Anterior cingulate cortex (tissue), 58 donors: ENCODE measurements around the gene PHF23.

ENCODE experiments used
- DNase-seq, 58 donors: peaks; one replicate each; lab custom pipeline; 2025; lab: John Stamatoyannopoulos, UW

Gene PHF23

DNA sequence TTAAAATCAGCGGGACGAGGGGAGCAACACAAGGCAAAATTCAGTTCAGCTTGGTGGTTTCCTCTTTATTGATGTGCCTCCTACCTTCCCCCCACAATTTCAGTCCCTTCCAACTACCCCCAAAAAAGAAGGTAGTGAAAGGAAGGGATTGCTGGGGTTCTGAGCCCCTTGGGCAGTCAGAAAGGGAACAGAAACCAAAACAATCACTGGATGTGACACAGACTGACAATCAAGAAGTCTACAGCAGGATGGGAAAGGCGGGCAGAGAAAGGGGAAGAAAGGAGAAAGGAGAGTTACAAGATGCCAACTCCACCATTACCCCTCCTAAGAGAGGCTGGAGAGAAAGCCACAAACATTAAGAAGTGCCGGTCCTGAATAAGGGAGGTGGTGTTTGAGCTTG, 1.1 kb upstream of the PHF23 start:
- DNase-seq, result peak in 1 of 58 donors; percentile 43

- peak in 1 of 58 donors; percentile 35 for DNase-seq
Measured at GRCh38 chr17:7238420-7239090, 702 bp downstream of the PHF23 start.

DNA sequence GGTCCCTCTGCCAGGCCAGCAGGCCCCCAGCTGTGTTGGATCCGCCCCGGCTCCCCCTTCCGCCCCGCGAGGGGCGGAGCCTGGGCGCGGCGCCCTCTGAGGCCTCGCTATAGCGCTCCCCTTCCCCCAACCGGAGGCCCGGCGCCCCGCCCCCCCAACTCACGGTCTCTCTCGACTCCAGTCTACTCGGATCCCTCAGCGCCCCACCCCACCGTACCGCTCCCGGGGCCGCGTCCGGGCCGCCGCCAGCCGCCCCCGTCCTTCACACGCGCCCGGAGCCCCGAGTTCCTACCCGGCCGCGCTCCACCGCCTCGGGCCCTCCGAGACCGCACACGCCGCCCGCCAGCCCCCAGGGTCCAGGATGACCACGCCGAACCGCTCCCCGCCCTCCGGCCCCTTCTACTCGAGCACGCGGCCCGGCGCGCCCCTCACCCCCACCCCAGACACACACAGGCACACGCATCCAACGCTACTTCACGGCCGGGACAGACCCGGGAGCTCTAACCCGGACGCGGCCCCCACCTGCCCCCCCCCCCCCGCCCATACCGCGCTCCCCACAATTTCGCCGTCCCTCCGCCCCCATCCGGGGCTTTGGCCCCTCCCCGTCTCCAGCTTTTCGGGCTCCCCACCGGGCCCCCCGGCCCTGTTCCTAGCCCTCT, 1.4 kb downstream of the PHF23 start:
- DNase-seq, result peak in 44 of 58 donors; percentile 29 to 81 (median 51)

- DNase-seq, result no peak
Measured at GRCh38 chr17:7237266-7237760, 1.9 kb downstream of the PHF23 start.

DNA sequence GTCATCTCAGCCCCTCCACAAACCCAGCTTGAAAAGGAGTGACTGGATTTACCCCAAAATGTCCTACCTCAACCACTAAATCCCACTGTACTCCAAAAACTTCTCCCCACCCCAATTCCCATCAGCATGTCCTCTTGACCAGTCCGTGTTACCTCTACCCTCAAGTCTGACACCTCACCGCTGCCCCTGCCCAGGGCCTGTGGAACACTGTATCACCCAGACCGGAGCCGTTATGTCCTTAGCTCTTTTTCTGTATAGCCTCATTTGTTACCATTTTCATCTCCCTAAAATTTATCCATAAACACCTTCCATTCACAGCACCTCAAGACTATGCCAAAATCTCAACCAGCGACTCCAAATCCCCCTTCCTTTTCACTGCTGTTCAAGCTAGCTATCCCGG, 2.4 kb downstream of the PHF23 start:
- no peak for DNase-seq

- DNase-seq, result no peak
Measured at GRCh38 chr17:7235693-7236665, 3.3 kb downstream of the PHF23 start.

DNA sequence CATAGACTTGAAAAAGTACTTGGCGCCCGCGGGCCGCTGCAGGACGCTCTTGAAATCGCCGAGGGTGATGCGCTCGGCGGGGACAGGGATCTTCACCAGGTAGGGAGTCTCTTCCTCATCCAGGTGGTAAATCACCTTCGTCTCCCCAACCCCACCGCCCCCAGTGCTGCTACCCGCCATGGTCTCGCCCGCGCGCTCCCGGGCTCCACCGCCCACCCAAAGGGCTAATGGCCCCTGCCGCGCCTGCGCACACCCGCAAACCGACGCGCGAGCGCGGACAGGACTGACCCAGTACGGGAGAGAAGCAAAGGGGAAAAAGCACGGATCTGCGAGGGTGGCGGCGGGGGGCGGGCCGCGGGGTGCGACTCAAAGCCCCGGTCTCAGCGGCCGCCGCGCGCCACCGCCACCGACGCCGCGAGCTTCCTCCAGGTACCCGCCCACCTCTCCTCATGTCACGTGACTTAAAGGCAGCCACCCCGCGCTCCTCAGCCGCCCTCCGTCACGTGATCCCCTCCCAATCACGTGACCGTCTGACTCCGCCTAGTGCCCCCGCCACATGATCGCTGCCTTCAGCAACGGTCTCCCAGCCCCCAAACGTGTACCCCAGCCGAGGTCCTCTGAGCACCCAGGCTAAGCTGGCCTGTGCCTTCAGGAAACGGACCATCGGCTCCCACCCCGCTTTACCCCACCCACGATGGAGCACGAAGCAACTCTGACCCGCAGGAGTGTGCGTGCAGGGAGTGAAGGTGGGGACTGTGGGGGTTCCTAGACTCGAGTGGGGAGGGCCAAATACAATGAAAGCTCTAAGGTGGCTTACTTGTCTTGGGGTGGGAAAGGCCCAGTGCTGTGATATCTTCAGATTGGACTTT, 4.9 kb downstream of the PHF23 start, which contains the start of gene DVL2:
DVL2 (minus strand) TSS at position 435 of the 869 bp plus-strand sequence; CDS start at position 180, 255 bp downstream.
- peak; percentile 58 to 97 (median 94) for DNase-seq

GRCh38 chr17:7233701-7234082, 5.6 kb downstream of the PHF23 start:
- DNase-seq, result no peak

DNA sequence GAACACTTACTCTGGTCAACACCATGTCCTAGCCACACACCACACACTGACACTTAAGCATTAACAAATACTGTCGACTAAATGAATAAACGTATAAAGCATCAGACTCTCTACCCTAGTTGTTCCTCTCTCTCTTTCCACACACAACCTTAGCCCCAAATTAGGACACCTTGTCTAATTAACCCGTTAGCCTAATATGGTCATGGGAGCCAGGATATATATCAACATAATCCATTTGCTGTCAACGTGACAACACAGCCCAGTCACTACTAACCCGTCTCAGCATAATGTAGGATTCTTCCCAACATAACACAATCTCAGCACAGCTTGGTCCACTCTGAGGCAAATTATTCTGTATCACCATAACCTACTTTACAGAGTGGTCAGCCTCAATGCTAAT, 7.1 kb downstream of the PHF23 start:
- DNase-seq, result no peak

DNA sequence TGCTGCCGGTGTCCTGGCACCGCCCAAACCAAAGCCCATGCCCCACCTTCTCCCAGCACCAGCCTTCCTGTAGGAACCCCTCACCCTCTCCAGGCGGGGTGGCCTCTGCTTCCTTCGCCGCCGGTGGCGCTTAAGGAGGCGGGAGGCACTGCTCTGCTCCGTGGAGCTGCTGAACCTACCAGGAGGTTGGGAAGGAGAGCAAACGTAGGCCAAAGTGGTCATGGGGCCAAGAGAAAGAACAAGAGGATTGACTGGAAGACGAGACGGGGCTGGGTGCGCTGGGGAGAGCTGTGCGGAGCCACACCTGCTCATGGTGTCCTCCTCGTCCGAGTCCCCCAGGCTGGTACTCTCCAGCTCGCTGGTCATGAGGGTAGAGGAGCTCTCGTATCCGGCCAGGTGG, 9.8 kb downstream of the PHF23 start:
- DNase-seq, result no peak

GRCh38 chr17:7228920-7229319, 10.3 kb downstream of the PHF23 start:
- no peak for DNase-seq

DNA sequence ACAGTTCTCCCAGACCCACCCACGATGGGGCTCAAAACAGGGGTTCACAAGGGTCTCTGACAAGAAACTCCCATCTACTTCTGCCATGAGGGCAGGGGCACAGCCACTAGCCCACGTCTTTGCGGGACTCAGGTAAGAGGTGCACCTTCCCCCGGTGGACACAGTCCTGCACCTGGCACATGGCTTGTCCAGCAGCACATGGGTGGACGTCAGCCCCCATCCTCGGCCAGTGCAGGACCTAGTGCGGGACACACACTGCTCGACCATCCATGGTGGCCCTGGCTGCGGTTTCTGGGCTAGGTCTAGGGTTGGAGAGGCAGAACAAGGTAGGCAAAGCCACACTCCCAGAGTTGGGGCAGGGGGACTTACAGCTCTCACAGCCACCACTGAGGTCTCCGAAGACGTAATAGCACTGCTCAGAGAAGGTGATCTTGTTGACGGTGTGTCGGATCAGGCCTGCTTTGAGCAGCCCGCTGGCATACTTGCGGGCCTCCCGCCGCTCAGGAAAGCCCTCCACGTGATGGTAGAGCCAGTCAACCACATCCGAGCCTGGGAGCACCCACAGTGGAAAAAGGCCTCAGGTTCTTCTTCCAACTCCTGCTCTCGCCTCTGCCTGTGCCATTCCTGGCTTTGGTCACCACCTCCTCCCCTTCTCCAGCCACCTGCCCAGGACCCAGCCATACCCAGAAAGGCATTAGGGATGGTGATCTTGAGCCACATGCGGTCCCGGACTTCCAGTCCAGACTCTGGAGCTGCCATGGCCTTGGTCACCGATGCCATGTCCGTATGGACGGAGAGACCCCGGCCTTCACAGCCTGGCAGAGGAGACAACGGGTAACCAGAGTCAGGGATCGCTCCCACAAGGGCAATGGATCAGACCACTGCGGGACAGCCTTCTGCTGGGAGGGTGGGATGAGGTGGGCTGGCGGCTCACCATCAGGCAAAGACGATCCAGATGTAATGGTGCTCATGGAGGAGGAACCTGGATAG, 12.2 kb downstream of the PHF23 start:
- no peak for DNase-seq

GRCh38 chr17:7225711-7226331, 13.4 kb downstream of the PHF23 start:
- DNase-seq, result no peak

DNA sequence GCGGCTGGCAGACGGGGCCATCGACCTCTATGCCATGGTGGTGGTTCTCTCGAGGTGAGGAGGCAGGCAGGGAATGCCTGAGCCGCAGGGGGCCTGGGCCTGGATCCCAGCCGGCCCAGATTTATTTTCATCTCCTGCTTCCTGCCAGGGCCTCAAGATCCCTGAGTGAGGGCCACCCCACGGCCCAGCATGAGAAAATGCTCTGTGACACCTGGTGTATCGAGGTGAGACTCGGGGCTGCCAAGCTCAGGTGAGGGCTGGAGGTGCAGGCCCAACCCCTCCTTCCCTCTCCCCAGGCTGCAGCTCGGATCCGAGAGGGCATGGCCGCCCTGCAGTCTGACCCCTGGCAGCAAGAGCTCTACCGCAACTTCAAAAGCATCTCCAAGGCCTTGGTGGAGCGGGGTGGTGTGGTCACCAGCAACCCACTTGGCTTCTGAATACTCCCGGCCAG, 14.6 kb downstream of the PHF23 start:
- DNase-seq, result no peak

DNA sequence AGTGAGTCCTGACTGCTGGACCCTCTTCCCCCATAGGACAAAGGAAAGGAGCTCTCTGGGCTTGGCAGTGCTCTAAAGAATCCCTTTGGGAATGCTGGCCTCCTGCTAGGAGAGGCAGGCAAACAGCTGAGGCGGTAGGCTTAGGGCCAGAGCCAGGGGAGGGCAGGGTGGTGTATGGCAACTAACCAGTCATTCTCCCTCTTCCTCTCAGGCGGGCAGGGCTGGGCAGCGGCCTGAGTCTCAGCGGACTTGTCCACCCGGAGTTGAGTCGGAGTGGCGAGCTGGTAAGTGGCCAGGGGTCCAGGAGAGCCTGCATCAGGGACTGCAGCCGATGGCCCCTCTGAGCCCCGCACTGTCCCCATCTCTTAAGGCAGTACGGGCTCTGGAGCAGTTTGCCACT, 15.1 kb downstream of the PHF23 start:
- peak in 1 of 58 donors; percentile 24 for DNase-seq

- no peak for DNase-seq
Measured at GRCh38 chr17:7223375-7223774, 15.9 kb downstream of the PHF23 start.

- no peak for DNase-seq
Measured at GRCh38 chr17:7222972-7223292, 16.3 kb downstream of the PHF23 start.
